ENCODE data around the gene GPRC5C. TPM values are rescaled to one million over a fixed set of nuclear protein-coding genes. Genes with fewer than 3 reads are reported as not detected.

The GPRC5C gene
- total RNA-seq, 4 donors from 2014 or later, result 12.6 to 23.6 (median 14.5) TPM

- Histone ChIP-seq H3K27ac (replicated peaks in 1 of 4) (peak overlapping the region in 2 of 4 donors; percentile 36 to 53), H3K36me3 (peaks cover 0 to 15% (median 0%) of the 10 kb centered on the region in 4 donors), H3K4me1 (peaks cover 52 to 61% (median 59%) of the 10 kb centered on the region in 4 donors), H3K4me3 (no peak overlapping the region), H3K9me3 (no peaks in the 10 kb centered on the region), H3K27me3 (no peaks in the 10 kb centered on the region)
- no peak for DNase-seq (ENCODE audit: extremely low spot score)
- 97% methylated on average over 3 of the region's 3 CpGs for WGBS
- intact Hi-C loops (cut with DNase I), result loop anchor here (5.0 to 10.0 kb wide), 2 partner anchors 238 to 425 kb away; partner anchors contain the start of genes FDXR and TTYH2
- no peak for TF ChIP-seq POLR2AphosphoS5 (IDR thresholded peaks at IDR 0.05)
These were observed 18.3 kb downstream of the GPRC5C start for GRCh38 chr17:74450231-74450630.

GRCh38 chr17:74450925-74451403 is 19.1 kb downstream of the GPRC5C start:
- H3K36me3 ChIP-seq, result peaks cover 0 to 15% (median 0%) of the 10 kb centered on the region in 4 donors
- H3K27ac ChIP-seq (replicated peaks in 1 of 4), result no peak overlapping the region
- TF ChIP-seq POLR2A (IDR thresholded peaks at IDR 0.05; ENCODE audit: low read depth) (no peak), CTCF (IDR thresholded peaks at IDR 0.05) (no peak)
- DNase-seq (ENCODE audit: extremely low spot score), result no peak
- WGBS, result 79% methylated on average over 8 of the region's 13 CpGs
- no peak overlapping the region for H3K4me3 ChIP-seq
- peaks cover 47 to 57% (median 54%) of the 10 kb centered on the region in 4 donors for H3K4me1 ChIP-seq
- intact Hi-C loops (cut with DNase I), result loop anchor here (5.0 to 10.0 kb wide), 2 partner anchors 239 to 424 kb away; partner anchors contain the start of genes FDXR and TTYH2
- H3K9me3 ChIP-seq, result no peaks in the 10 kb centered on the region
- H3K27me3 ChIP-seq, result no peaks in the 10 kb centered on the region

DNA sequence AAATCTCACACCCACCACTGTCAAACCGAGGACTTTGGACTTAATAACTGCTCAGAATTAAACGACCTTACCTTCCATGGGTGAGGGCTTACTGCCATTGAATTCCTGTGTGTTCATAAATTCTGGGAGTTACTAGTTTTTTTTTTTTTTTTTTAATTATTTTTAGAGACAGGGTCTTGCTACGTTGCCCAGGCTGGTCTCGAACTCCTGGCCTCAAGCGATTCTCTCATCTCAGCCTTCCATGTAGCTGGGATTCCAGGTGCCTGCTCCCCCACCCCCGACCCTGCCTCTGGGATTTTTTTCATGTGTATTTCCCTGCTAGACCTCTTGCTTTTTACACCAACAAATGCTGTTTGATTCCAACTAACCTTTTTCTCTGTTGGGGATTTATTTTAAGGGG is 19.7 kb downstream of the GPRC5C start:
- TF ChIP-seq EP300 (IDR thresholded peaks at IDR 0.05) (no peak), POLR2AphosphoS5 (IDR thresholded peaks at IDR 0.05) (no peak), POLR2A (IDR thresholded peaks at IDR 0.05; ENCODE audit: low read depth) (no peak), CTCF (IDR thresholded peaks at IDR 0.05) (no peak)

DNA sequence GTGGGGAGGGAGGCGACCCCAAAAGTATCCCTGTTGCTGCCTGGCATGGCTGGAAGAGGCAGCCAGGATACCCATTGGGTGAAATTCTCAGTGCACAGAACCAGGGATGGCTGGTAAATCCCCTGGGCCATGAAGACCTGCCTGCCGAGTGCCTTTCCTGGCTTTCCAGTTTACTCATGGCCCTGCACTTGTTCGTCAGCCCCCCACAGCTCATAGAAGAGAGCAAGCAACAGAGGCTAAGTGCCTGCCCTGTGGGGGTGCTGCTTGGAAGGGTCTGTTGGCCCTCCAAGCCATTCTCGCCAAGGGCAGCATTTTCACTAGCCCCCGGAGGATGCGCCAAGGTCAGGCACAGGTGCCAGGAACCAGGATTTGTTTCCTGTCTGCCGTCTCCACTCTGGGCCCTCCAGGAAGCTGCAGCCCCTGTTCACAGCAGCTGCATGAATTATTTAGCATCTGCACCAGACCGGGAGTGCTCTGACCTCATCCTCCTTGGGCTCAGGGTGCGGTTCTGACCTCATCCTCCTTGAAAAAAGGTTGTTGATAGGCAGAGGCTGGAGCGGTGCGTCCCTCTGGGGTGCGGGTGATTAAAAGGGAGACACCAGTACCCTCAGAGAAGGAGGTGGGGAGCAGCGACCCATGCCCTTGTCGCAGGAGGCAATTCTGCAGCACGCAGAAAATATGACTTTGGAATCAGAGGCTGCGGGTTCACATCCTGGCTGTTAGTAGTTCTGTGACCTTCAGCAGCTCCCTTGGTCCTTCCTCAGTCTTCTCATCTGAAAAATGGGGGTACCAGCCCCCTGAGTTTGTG is 20.3 kb downstream of the GPRC5C start:
- Histone ChIP-seq H3K4me1 (peaks cover 42 to 46% (median 45%) of the 10 kb centered on the region in 4 donors), H3K27me3 (no peaks in the 10 kb centered on the region), H3K9me3 (no peaks in the 10 kb centered on the region), H3K4me3 (no peak overlapping the region), H3K36me3 (peaks cover 0 to 9% (median 0%) of the 10 kb centered on the region in 4 donors), H3K27ac (replicated peaks in 1 of 4) (peak overlapping the region; percentile 80 to 85 (median 83))
- intact Hi-C loops (cut with DNase I), result loop anchor here (5.0 to 10.0 kb wide), 2 partner anchors 240 to 423 kb away; partner anchors contain the start of genes FDXR and TTYH2
- WGBS, result 75% methylated on average over 8 of the region's 16 CpGs
- no peak for DNase-seq (ENCODE audit: extremely low spot score)
- no peak for TF ChIP-seq POLR2A (IDR thresholded peaks at IDR 0.05; ENCODE audit: low read depth)

More for the DNA sequence above, 19.7 kb downstream of the GPRC5C start:
- Histone ChIP-seq H3K9me3 (no peaks in the 10 kb centered on the region), H3K36me3 (peaks cover 0 to 15% (median 0%) of the 10 kb centered on the region in 4 donors), H3K4me3 (no peak overlapping the region), H3K27ac (replicated peaks in 1 of 4) (peak overlapping the region in 2 of 4 donors; percentile 84 to 85), H3K4me1 (peaks cover 47 to 52% (median 49%) of the 10 kb centered on the region in 4 donors), H3K27me3 (no peaks in the 10 kb centered on the region)
- intact Hi-C loops (cut with DNase I), result loop anchor here (5.0 to 10.0 kb wide), 2 partner anchors 239 to 423 kb away; partner anchors contain the start of genes FDXR and TTYH2
- WGBS, result 85% methylated on average over 5 of the region's 6 CpGs
- DNase-seq (ENCODE audit: extremely low spot score), result no peak

DNA sequence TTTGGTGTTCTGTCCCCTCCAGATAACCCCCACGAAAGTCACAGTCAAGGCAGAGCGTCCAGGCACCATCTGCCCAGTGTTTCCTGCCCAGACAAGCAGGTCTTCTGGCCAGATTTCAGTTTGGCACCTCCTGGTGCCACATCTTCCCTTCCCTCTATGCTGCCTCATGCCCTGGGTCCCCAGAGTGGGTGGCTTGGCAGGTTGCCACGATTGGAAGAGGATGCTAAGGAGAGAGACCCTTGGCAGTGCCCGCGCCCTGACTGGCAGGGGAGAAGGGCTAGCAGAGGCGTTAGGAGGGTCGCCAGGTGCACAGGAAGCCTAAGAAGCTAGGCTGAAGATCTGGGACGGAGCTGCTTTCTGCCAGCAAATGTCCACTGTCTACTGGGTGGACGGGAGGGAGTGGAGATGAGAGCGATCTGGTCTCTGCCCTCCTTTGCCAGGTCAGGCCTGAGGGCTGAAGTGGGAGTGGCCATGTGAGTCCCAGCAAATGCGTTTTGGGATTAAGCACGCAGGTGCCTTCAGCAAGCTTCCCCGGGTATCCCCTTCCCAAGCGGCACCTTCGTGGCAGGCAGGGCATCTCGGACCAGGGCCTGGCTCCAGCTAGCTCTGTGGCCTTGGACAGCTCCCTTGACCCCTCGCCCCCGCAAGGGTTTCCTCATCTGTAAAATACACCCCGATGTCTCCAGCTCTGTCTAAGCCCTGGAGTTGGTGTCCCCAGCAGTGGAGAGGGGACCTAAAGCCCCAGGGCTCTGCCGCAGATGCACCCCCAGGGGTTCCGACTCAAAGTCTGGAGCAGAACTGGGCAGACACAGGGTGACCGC is 21.2 kb downstream of the GPRC5C start:
- intact Hi-C loops (cut with DNase I), result loop anchor here (5.0 to 10.0 kb wide), 2 partner anchors 241 to 422 kb away; partner anchors contain the start of genes FDXR and TTYH2
- TF ChIP-seq EP300 (IDR thresholded peaks at IDR 0.05) (no peak), CTCF (IDR thresholded peaks at IDR 0.05) (no peak), POLR2A (IDR thresholded peaks at IDR 0.05; ENCODE audit: low read depth) (no peak), POLR2AphosphoS5 (IDR thresholded peaks at IDR 0.05) (no peak)

More for the DNA sequence above, 21.2 kb downstream of the GPRC5C start:
- 60% methylated on average over 11 of the region's 22 CpGs for WGBS
- H3K4me3 ChIP-seq, result peak overlapping the region; percentile 49 to 65 (median 56)
- no peaks in the 10 kb centered on the region for H3K9me3 ChIP-seq
- H3K36me3 ChIP-seq, result peaks cover 0 to under 1% (median 0%) of the 10 kb centered on the region in 4 donors
- peaks cover 0 to 5% (median 0%) of the 10 kb centered on the region in 4 donors for H3K27me3 ChIP-seq
- peak overlapping the region; percentile 80 to 85 (median 83) for H3K27ac ChIP-seq (replicated peaks in 1 of 4)
- DNase-seq (ENCODE audit: extremely low spot score), result no peak
- H3K4me1 ChIP-seq, result peaks cover 40 to 45% (median 42%) of the 10 kb centered on the region in 4 donors

All from esophagus muscularis mucosa (tissue), 4 donors.